ENCODE data around the gene ADGRB2.
"Not testable (repeated sequence)": the region's sequence is repeated elsewhere in the genome, so short reads cannot be mapped to it uniquely, and the experiment has no call there.

Gene ADGRB2

DNA sequence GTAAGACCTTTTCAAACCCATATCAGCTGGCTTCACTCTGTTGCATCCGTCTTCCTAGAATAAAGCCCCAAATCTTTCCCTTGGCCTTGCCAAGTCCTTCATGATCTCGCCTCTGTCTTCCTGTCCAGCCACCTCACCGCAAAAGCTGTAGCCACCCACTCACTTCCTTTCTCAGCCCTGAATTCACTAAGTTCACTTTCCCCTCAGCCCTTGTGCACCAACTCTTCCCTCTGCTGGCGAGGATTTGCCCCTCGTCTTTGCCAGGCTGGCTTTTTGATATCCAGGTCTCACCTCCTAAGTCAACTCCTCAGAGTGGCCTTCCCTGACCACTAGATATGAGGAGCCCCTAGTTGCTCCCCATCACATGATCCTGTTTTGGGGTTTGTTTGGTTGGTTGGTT lies 56.4 kb downstream of the ADGRB2 start:
- no peaks in the 10 kb centered on the region for H3K4me1 ChIP-seq (ENCODE audit: control insufficient read depth in 1 of 2, insufficient read depth in 1 of 2, low read depth in 1 of 2, low read length in 1 of 2)

DNA sequence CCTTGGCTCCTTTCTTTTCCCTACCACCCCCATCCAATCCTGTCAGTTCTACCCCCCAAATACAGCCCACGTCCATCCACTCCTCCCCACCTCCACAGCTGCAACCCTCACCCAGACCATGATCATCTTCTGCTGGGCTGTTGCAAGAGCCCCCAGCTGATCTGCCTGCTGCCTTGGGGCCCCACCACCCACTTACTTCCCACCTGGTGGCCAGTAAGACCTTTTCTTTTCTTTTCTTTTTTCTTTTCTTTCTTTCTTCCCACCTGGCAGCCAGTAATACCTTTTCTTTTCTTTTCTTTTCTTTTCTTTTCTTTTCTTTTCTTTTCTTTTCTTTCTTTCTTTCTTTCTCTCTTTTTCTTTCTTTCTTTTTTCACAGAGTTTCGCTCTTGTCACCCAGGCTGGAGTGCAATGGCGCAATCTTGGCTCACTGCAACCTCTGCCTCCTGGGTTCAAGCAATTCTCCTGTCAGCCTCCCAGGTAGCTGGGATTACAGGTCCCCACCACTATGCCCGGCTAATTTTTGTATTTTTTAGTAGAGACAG lies 57.0 kb downstream of the ADGRB2 start:
- H3K27me3 ChIP-seq, result peaks cover 89% of the 10 kb centered on the region
- H3K4me1 ChIP-seq (ENCODE audit: control insufficient read depth in 1 of 2, insufficient read depth in 1 of 2, low read depth in 1 of 2, low read length in 1 of 2), result not testable (repeated sequence)

More for the DNA sequence above, 56.4 kb downstream of the ADGRB2 start:
- H3K36me3 ChIP-seq, result no peaks in the 10 kb centered on the region
- no peak for TF ChIP-seq CTCF (IDR thresholded peaks at IDR 0.05)
- no peaks in the 10 kb centered on the region for H3K9me3 ChIP-seq
- no peak overlapping the region for H3K4me3 ChIP-seq (ENCODE audit: low read depth in 1 of 2, low read length in 1 of 2)
- H3K27me3 ChIP-seq, result peaks cover 89% of the 10 kb centered on the region
- no peak overlapping the region for H3K27ac ChIP-seq

DNA sequence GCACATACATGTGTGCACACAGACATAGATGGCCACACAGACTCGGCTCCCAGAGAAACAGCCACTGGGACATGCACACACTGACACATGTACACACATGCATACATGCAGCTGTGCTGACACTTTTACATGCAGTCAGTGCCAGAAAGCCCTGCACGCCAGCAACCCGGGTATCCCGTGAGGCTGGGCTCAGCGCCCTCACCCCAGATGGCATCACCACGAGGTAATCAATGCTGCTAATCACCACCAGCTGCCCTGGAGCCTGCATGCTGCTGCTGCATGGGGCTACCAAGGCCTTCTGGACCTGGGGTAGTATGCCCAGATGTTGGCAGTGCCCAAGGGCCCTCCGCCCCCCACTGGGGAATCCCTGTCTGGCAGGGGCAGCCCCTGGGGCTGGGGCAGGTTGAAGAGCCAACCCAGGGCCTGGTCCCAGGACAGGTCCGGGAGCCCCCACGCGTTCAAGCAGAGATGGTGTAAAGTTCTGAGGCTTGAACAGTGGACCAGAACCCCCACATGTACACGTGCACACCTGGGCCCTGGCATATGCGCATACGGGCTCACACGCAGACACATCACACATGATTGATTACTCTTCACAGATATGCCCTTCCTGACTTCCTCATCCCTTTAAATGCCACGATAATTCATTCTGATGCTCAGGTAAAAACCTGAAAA lies 57.6 kb downstream of the ADGRB2 start:
- H3K4me1 ChIP-seq (ENCODE audit: control insufficient read depth in 1 of 2, insufficient read depth in 1 of 2, low read depth in 1 of 2, low read length in 1 of 2), result no peaks in the 10 kb centered on the region
- H3K27me3 ChIP-seq, result peaks cover 89% of the 10 kb centered on the region
- no peak for TF ChIP-seq CTCF (IDR thresholded peaks at IDR 0.05)
- H3K36me3 ChIP-seq, result no peaks in the 10 kb centered on the region
- H3K4me3 ChIP-seq (ENCODE audit: low read depth in 1 of 2, low read length in 1 of 2), result no peak overlapping the region
- no peaks in the 10 kb centered on the region for H3K9me3 ChIP-seq
- H3K27ac ChIP-seq, result no peak overlapping the region

More for the DNA sequence above, 57.0 kb downstream of the ADGRB2 start:
- H3K36me3 ChIP-seq; H3K9me3 ChIP-seq; H3K27ac ChIP-seq; H3K4me3 ChIP-seq (ENCODE audit: low read depth in 1 of 2, low read length in 1 of 2): not testable (repeated sequence)

- TF ChIP-seq CTCF (IDR thresholded peaks at IDR 0.05), result no peak
- Histone ChIP-seq H3K4me3 (ENCODE audit: low read depth in 1 of 2, low read length in 1 of 2) (no peak overlapping the region), H3K27me3 (peaks cover 86% of the 10 kb centered on the region), H3K27ac (no peak overlapping the region), H3K36me3 (no peaks in the 10 kb centered on the region), H3K9me3 (no peaks in the 10 kb centered on the region), H3K4me1 (ENCODE audit: control insufficient read depth in 1 of 2, insufficient read depth in 1 of 2, low read depth in 1 of 2, low read length in 1 of 2) (no peaks in the 10 kb centered on the region)
These were observed 58.9 kb downstream of the ADGRB2 start for GRCh38 chr1:31705080-31705866.

GRCh38 chr1:31704271-31705079 lies 59.7 kb downstream of the ADGRB2 start:
- TF ChIP-seq CTCF (IDR thresholded peaks at IDR 0.05), result no peak
- Histone ChIP-seq H3K27me3 (peaks cover 86% of the 10 kb centered on the region), H3K4me3 (ENCODE audit: low read depth in 1 of 2, low read length in 1 of 2) (no peak overlapping the region), H3K27ac (no peak overlapping the region), H3K4me1 (ENCODE audit: control insufficient read depth in 1 of 2, insufficient read depth in 1 of 2, low read depth in 1 of 2, low read length in 1 of 2) (no peaks in the 10 kb centered on the region), H3K9me3 (no peaks in the 10 kb centered on the region), H3K36me3 (no peaks in the 10 kb centered on the region)

Measured in neutrophil (primary cell).